H54 (cell line): Measurements from ENCODE around the gene GNLY.
"Not testable (repeated sequence)": the region's sequence is repeated elsewhere in the genome, so short reads cannot be mapped to it uniquely, and the experiment has no call there.

Source experiments
- DNase-seq: peaks from one replicate; pipeline ENCODE4 v3.0.0; 2011; ENCODE audit warnings: low spot score, mixed read lengths; ENCODE audit not compliant: insufficient read length
- FAIRE-seq: peaks from 3 replicates; lab custom pipeline; 2011; peaks lifted over from hg19 to GRCh38; lab: Jason Lieb, UNC
- POLR2A ChIP-seq: IDR thresholded peaks from 2 replicates; pipeline ENCODE4 v1.6.1; 2011; ENCODE audit warnings: low read depth, mild to moderate bottlenecking, low read length

The GNLY gene

DNA sequence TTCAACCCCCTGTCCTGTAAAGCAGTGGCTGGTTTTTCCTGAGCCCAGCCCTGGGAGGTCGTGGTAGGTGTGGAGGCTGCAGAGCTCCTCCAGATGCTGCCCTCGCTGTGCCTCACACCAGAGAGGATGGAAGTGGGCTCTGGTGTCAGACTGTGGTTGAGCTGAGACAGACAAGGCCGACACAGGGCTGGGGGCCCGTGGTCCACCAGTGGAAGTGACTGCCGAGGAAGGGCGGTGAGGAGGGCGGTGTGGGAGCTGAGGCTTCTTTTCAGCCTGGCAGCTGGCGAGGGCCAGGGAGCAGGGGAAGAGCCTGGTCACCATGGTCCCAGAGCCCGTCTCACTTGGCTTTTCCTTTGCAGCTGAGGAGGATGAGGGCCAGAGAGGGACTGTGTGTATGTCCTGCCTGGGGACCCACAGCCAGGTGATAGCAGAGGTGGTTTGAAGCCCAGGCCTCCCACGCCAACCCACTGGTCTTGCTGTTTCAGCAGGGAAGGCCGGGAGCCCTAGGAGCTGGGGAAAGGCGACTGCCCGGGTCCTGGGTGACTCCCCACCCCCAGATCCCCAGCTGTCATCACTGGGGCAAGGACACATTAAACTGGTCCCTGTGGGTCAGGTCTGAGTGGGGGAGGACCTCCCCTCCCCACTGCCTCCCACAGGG is 34.7 kb upstream of the GNLY start:
- FAIRE-seq: no peak
- DNase-seq: no peak
- no peak for TF ChIP-seq POLR2A

DNA sequence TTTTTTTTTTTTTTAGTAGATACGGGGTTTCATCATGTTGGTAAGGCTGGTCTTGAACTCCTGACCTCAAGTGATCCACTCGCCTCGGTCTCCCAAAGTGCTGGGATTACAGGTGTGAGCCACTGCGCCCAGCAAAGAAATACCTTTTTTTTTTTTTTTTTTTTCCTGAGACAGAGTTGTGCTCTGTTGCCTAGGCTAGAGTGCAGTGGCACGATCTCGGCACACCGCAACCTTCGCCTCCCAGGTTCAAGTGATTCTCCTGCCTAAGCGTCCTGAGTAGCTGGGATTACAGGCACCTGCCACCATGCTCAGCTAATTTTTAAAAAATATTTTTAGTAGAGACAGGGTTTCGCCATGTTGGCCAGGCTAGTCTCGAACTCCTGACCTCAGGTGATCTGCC is 33.9 kb upstream of the GNLY start:
- not testable (repeated sequence) for DNase-seq, FAIRE-seq

DNA sequence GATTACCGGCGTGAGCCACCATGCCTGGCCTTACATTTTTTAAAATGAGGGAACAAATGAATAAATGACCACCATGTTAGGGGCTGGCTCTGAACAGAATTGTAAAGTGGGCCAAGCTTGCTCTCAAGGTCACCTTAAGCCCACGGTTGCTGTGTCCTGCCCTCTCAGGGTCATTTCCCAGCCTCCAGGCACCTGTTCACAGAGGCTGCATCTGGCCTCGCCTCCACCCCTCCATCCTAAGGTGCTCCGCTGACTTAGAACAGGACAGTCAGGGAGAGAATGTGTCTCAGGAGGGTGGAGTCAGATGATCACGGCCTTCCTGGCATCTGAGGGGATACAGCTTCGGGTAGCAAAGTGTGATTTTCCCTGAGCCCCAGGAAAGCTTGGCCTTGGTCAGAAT is 33.4 kb upstream of the GNLY start:
- DNase-seq (no peak), FAIRE-seq (no peak)
- TF ChIP-seq POLR2A: no peak

DNA sequence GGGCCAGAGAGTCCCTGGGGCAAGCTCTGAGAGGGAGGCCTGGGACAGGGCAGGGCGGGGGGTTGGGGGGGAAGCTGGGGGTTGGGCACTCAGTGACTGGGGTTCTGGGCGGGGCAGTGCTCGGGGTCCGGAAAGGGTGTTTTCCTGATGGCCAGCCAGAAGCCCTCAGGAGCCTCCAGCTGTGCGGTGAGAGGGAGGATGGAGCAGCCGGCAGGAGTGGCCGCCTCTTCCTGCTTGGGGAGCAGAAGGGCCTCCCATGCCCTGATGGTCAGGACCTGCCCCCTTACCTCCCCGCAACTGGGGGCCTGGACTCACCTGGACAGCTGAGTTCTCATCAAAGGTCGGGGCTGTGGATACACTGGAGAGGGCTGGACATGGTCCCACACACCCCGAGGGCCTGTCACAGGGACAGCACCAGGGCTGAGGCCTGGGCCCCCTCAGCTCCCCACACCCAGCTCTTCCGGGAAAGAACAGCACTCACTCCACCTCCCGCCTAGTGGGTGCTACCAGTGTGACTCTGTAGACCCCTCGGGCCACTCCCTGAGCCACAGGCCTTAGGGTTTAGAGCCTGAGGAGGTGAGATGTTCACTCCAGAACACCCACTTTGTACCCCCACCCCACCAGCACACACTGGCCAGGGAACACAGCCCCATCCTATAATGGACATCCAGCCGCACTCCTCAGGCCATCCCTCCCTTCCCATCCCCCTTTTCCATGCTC is 32.9 kb upstream of the GNLY start:
- TF ChIP-seq POLR2A: no peak
- FAIRE-seq (no peak), DNase-seq (no peak)

DNA sequence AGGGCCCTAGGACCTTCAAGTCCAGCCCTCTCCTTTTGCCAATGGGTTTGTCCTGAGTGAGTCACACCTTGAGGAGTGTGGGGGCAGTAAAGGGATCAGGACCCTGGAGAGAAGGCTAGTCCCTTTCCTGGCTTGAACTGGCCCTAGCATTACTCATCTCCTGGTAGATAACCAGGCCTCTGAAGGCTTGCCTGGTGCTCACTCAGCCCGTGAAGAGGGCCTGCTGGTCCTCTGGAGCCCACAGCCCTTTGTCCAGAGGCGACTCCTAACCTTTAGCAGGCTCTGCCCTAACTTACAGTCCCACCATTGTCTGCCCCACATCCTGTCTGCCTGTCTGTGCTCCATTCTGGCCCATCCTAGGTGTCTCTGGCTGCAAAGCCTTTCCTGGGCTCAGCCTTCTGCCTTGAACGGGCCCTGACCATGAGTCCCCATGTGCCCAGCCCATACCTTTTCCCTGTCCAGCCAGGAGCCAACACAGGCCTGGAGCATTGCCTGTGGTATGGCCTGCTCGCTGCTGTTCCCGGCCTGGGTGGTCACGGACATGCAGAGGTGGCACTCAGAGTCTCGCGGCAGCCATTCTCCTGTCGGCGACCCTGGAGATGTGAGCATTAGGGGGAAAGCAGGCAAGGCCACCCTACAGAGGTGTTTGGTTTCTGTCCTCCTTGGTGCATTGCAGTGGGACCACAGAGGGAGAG is 31.1 kb upstream of the GNLY start:
- FAIRE-seq (peak; percentile 93), DNase-seq (peak; percentile 89)
- no peak for TF ChIP-seq POLR2A

DNA sequence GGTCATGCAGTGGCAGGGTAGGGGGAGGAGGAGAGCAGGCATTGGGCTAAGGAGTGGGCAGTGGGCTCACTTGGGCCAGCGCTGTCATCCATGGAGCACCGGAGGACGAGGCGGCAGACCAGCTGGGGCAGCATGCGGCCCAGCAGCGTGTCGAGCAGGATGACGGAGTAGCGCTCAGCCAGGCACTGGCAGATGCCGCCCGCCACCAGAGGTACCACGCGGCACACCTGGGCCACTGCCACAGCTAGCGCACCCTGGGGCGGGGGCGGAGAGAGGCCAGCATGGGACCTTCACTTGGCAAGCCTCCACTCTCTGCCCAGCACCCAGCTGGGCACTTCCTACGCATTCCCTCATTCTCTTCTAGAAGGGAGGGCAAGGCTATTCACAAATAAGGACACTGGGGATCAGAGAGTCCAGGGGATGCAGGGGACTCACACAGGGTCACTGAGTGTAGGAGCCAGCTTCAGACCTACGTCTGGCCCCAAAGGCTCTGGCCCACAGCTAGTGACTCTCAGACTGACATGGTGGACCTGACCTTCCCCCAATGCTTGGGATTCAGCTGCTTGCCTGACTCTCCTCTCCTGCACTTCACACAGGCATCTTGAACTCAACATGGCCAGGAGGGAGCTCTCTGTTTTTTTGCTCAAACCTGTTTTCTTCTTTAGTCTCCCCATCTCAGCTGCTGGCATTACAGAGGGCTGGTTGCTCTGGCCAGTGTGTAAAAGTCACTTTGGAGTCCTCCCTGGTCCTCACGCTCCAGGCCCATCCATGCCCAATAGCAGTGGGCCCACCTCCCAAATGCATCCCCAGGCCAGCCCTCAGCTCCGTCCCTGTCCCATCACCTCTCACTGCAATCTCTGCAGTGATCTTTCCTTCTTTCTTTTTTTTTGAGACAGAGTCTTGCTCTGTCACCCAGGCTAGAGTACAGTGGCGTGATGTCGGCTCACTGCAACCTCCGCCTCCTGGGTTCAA is 30.3 kb upstream of the GNLY start:
- no peak for TF ChIP-seq POLR2A
- DNase-seq (no peak), FAIRE-seq (no peak)

DNA sequence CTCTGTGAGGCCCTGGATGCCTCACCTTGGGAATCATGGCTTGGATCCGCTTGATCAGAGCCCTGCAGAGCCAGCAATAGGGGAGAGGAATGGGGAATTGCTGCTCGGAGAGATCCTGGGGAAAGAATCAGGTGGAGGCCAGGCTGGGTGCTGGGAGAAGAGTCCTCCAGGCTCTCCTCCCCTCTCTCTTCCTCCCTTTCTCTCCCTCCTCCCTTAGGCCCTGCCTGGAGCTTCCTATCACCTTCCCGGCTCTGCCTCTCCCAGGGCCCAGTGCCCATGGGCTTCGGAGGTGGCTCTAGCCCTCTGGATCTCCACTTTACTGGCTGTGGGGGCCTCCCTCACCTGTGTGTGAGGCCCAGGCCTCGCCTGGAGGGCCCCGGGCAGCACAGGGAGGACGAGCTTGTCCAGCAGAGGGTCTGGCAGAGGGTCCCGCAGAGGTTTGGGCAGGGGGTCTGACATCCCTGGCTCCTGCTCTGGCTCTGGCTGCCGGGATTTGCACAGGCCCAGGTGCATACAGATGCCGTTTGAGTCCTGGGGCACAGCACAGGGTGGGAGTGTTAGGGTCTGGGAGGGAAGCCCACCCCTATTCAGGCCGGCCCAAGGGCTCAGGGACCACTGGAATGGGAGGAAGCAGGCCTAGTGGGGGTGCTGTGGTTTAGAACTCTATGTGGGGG is 28.8 kb upstream of the GNLY start:
- FAIRE-seq (no peak), DNase-seq (no peak)
- TF ChIP-seq POLR2A: no peak

DNA sequence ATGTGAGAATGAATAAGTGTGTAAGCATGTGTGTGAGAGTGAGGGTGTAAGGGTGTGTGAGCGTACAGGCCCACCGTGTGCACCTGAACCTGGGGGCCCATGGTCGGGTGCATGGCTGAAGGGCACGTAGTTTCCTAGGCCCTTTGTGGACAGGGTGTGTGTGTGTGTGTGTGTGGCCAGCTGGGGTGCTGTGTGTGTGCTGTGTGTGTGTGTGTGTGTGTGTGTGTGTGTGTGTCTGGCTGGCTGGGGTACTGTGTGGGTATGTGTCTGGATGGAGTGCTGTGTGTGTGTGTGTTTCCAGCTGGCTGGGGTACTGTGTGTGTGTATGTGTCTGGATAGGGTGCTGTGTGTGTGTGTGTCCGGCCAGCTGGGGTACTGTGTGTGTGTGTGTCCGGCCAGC is 28.1 kb upstream of the GNLY start:
- FAIRE-seq (no peak), DNase-seq (no peak)
- no peak for TF ChIP-seq POLR2A

DNA sequence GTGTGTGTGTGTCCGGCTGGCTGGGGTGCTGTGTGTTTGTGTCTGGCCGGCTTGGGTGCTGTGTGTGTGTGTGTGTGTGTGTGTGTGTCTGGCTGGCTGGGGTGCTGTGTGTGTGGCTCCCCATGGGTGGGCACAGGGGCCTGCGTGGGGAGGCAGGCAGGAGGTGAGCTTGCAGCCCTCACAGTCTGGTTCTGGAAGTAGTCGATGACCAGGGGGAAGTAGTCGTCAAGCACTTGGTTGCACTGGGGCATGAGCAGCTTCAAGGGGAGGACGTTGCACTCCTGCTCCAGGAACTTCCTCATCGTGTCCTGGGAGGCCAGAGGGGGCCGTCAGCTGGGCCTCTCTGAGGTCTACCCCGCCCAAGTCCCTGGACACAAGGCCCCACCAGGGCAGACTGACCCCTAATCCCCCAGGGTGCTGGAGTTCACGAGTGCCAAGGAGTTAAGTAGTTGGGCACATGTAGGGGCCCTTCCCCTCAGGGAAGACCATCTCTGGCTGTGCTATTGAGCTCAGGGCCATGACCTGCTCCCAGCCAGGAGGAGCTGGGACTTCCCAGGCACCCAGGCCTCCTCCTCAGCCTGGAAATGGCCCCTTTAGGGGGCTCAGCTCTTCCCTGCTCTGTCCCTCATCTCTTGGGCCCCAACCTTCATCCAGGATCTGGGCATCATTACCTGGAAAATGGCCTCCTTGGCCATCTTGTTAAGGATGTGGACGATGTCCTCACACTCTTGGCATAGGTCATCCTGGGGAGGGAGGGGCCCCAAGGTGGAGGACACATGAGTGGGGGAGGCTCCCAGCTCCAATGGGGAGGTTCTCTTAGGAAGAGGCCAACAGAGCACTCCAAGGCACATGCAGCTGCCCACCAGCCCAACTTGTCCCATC is 27.5 kb upstream of the GNLY start:
- TF ChIP-seq POLR2A: no peak
- FAIRE-seq (no peak), DNase-seq (no peak)

DNA sequence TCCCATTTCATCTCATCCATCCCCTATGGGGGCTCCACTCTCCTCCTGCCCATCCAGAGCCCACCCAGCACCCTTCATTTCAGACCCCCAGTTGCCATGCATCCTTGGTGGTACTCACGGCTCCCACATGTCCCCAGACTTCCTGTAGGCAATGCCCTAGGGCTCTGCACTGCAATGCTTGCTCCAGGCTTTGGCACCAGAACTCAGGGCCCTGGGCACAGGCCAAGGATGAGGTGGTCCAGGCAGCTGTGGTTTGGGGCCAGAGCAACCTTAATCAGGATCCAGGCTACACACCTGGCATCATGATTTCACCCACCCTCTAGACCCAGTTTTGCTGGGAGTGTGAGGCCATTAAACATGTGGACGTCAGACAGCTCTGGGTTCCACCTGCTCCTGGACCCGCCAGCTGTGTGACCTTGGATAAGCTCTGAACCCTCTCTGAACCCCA is 26.6 kb upstream of the GNLY start:
- no peak for TF ChIP-seq POLR2A
- no peak for FAIRE-seq

DNA sequence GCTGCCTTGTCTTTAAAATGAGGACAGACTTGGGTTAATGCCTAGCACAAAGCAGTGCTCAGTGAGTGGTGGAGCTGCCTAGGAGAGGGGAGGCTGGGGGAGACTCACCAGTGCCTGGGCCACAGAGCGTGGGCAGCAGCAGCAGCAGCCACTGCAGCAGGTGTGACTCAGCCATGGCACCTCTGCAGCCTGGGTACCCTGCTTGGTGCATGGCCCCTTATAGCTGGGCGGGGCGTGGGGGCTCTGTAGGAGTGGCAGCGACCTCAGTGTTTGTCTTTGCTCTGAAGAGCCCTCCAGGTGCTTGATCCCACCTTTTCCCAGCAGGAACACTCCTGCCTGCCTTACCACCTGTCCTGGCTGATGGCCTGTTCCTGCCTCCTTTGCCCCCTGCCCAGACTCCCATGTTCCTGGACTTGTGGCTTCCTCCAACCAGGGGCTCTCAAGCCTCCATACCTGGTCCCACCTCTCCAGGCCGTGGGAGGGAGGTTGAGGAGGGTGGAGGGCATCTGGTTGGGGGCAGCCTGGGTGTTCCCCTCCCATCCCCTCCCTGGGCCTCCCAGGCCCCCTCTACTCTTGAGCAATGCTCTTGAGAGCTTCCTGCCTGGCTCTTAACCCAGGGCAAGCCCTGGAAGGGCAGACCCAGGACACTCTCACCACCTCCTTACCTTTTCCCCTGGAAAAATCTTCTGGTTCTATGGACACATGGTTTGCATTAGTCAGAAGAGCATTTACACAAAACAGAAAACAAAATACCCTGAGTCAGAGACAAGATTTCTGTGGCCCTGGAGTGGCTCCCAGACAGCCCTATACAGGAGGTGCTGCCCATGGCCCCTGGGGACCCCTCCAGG is 25.9 kb upstream of the GNLY start, which contains the start of gene SFTPB:
TSS of gene SFTPB (minus strand) at position 191 of the 848 bp plus-strand sequence. CDS start at position 175, 16 bp downstream.
- FAIRE-seq (no peak), DNase-seq (no peak)
- no peak for TF ChIP-seq POLR2A

More for the DNA sequence above, 26.6 kb upstream of the GNLY start:
- DNase-seq: no peak

DNA sequence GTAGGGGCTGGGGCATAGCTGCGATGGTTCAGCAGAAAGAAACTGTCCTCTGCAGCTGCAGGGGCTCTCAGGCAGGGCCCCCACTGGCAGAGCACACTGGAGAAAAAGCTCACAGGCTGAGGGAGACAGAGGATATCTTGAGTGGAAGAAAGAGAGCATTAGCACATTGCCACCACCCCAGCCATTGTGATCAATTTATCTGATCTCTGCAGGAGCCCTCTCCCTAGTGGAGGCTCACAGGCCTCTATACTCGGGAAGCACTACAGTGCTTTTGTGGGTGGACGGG is 25.4 kb upstream of the GNLY start:
- DNase-seq: no peak
- no peak for FAIRE-seq
- no peak for TF ChIP-seq POLR2A
